HEK293 (cell line): ENCODE results near the gene CATSPERD.

Source experiments
- TF ChIP-seq, protein P1 (sequence below): fragments of 450-650 bp; formaldehyde crosslinking; IDR thresholded peaks from 2 replicates; pipeline ENCODE4 v1.5.1; 2016; ENCODE audit warnings: missing biosample characterization, missing genetic modification characterization, low read depth
- TF ChIP-seq, protein P2 (sequence below): fragments of 450-650 bp; formaldehyde crosslinking; IDR thresholded peaks from 2 replicates; pipeline ENCODE4 v1.5.1; 2016; ENCODE audit warnings: missing biosample characterization, missing genetic modification characterization

DNA sequence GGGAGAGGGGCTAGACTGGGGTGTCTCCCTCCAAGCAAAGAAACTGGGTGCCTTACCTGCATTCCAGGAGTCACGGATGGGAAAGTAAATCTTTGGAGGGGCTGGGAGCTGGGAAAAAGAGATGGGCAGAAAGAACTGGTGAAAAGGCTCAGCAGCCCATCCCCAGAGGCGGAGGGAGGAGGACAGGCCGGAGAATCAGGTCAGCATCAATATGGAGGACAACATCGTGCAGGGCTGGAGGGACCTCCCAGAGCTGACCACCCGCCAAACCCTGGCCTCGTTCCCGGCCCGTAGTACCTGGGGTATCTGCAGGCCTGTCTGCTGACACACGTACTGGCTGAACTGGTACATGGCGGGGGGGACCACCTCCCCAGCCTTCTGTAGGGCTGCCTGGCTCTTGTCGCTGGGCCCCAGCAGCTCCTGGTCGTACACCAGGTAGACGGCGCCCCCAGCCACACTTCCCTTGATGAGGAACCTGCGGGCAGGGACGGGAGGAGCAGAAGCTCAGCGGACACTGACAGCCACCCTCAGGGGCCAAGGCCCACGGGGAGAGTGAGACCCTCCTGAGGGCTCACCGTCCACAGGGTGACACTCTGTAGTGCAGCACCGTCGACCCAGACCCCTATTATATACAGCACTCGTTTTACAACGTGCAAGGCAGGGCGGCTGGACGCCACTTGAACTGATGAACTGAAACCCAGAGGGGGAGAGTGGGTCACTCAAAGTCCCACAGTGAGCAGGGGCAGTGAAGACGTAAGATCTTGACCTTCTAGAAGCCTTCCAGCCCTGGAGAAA is 41.0 kb upstream of the CATSPERD start:
- TF ChIP-seq, protein P1, sequence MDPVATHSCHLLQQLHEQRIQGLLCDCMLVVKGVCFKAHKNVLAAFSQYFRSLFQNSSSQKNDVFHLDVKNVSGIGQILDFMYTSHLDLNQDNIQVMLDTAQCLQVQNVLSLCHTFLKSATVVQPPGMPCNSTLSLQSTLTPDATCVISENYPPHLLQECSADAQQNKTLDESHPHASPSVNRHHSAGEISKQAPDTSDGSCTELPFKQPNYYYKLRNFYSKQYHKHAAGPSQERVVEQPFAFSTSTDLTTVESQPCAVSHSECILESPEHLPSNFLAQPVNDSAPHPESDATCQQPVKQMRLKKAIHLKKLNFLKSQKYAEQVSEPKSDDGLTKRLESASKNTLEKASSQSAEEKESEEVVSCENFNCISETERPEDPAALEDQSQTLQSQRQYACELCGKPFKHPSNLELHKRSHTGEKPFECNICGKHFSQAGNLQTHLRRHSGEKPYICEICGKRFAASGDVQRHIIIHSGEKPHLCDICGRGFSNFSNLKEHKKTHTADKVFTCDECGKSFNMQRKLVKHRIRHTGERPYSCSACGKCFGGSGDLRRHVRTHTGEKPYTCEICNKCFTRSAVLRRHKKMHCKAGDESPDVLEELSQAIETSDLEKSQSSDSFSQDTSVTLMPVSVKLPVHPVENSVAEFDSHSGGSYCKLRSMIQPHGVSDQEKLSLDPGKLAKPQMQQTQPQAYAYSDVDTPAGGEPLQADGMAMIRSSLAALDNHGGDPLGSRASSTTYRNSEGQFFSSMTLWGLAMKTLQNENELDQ (tag by site-specific recombination): no peak
- TF ChIP-seq, protein P2, sequence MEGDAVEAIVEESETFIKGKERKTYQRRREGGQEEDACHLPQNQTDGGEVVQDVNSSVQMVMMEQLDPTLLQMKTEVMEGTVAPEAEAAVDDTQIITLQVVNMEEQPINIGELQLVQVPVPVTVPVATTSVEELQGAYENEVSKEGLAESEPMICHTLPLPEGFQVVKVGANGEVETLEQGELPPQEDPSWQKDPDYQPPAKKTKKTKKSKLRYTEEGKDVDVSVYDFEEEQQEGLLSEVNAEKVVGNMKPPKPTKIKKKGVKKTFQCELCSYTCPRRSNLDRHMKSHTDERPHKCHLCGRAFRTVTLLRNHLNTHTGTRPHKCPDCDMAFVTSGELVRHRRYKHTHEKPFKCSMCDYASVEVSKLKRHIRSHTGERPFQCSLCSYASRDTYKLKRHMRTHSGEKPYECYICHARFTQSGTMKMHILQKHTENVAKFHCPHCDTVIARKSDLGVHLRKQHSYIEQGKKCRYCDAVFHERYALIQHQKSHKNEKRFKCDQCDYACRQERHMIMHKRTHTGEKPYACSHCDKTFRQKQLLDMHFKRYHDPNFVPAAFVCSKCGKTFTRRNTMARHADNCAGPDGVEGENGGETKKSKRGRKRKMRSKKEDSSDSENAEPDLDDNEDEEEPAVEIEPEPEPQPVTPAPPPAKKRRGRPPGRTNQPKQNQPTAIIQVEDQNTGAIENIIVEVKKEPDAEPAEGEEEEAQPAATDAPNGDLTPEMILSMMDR: no peak
